OCI-LY3 (cell line): ENCODE results near the gene AMFR.

Source experiments
- H2AFZ ChIP-seq: fragments of 200-600, 300-600 bp; shearing (Covaris generic); 2 replicates; pipeline ENCODE4 v1.6.0; 2014; ENCODE audit warnings: antibody characterized with exemption, low read depth, low read length
- H3K27ac ChIP-seq: fragments of 200-600, 300-600 bp; sonication (generic); 2 replicates; pipeline ENCODE4 v1.5.1; 2014; ENCODE audit warnings: mild to moderate bottlenecking, low read length, moderate library complexity, mixed read lengths
- H3K27me3 ChIP-seq: fragments of 200-600, 300-600 bp; sonication (generic); 2 replicates; pipeline ENCODE4 v1.6.1; 2014; ENCODE audit warnings: low read depth, low read length, mixed read lengths
- H3K36me3 ChIP-seq: fragments of 200-600, 300-600 bp; sonication (generic); replicated peaks from 2 replicates; pipeline ENCODE3; 2014; ENCODE audit warnings: low read depth, low read length, mixed read lengths
- H3K4me1 ChIP-seq: fragments of 300-600, 200-600 bp; sonication (generic); 2 replicates; pipeline ENCODE4 v1.6.1; 2014; ENCODE audit warnings: low read length, mixed read lengths
- H3K4me2 ChIP-seq: fragments of 200-600, 300-600 bp; sonication (generic); 2 replicates; pipeline ENCODE4 v1.6.1; 2014; ENCODE audit warnings: low read length, mixed read lengths
- H3K4me3 ChIP-seq: fragments of 300-600, 200-600 bp; sonication (generic); 2 replicates; pipeline ENCODE4 v1.5.1; 2014; ENCODE audit warnings: antibody characterized with exemption, mild to moderate bottlenecking, low read length, moderate library complexity
- H3K79me2 ChIP-seq: fragments of 300-600, 200-600 bp; shearing (Covaris generic); 2 replicates; pipeline ENCODE4 v1.6.1; 2014; ENCODE audit warnings: mild to moderate bottlenecking, low read length, mixed read lengths
- H3K9ac ChIP-seq: fragments of 300-600, 200-600 bp; shearing (Covaris generic); 2 replicates; pipeline ENCODE4 v1.6.0; 2014; ENCODE audit warnings: mild to moderate bottlenecking, low read length, moderate library complexity
- H3K9me3 ChIP-seq: fragments of 200-600, 300-600 bp; shearing (Covaris generic); 2 replicates; pipeline ENCODE4 v1.6.1; 2014; ENCODE audit warnings: low read length, mixed read lengths; ENCODE audit not compliant: insufficient read depth
- H4K20me1 ChIP-seq: fragments of 200-600, 300-600 bp; sonication (generic); 2 replicates; pipeline ENCODE4 v1.6.1; 2016; ENCODE audit warnings: low read length, mixed read lengths; ENCODE audit not compliant: insufficient read depth
- EZH2phosphoT487 ChIP-seq: fragments of 200-600 bp; shearing (Covaris generic); IDR thresholded peaks from 2 replicates; pipeline ENCODE4 v1.6.1; 2018; ENCODE audit warnings: antibody characterized with exemption, mixed run types, low read depth
- TF ChIP-seq, protein P1 (sequence below): fragments of 200-600, 300-600 bp; sonication (generic); IDR thresholded peaks from 2 replicates; pipeline ENCODE4 v1.5.1; 2014; ENCODE audit warnings: antibody characterized with exemption, low read length, low read depth

The AMFR gene

DNA sequence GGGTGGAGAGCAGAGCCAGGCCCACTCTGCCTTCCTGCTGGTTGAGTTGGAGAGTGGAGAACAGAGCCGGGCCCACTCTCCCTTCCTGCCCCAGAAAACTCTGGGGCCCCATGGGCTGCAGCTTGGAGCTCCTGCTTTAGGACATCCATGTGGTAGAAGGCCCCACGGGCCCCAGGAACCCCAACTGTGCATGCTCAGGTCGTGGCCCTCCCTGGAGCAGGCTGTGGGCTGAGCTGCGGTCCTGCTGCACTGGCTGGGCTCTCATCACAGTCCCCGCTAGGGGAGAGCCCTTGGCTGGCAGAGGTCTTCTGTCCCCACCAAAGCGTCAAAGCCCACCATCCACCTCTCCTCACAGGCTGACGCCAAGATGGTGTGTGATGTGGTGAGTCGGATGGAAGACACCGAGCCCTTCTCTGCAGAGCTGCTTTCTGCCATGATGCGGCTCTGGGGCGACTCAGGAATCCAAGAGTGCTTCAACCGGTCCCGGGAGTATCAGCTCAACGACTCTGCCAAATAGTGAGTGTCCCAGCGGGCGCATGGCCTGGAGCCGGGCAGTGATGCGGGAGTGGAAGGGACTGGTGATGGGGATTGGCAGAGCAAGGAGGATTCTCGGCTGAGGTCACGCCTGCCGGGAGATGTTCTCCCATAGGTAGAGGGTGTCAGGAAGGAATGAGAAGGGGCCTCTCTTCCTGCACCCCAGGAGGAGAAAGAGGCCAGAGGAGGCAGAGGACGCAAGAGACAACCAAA, 96.9 kb downstream of the AMFR start:
- no peaks in the 10 kb centered on the region for H3K79me2 ChIP-seq
- H3K4me2 ChIP-seq: no peak overlapping the region
- no peak overlapping the region for H3K4me3 ChIP-seq
- TF ChIP-seq EZH2phosphoT487: no peak
- TF ChIP-seq, protein P1, sequence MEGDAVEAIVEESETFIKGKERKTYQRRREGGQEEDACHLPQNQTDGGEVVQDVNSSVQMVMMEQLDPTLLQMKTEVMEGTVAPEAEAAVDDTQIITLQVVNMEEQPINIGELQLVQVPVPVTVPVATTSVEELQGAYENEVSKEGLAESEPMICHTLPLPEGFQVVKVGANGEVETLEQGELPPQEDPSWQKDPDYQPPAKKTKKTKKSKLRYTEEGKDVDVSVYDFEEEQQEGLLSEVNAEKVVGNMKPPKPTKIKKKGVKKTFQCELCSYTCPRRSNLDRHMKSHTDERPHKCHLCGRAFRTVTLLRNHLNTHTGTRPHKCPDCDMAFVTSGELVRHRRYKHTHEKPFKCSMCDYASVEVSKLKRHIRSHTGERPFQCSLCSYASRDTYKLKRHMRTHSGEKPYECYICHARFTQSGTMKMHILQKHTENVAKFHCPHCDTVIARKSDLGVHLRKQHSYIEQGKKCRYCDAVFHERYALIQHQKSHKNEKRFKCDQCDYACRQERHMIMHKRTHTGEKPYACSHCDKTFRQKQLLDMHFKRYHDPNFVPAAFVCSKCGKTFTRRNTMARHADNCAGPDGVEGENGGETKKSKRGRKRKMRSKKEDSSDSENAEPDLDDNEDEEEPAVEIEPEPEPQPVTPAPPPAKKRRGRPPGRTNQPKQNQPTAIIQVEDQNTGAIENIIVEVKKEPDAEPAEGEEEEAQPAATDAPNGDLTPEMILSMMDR: no peak
- H4K20me1 ChIP-seq: no peaks in the 10 kb centered on the region
- no peaks in the 10 kb centered on the region for H3K36me3 ChIP-seq
- H3K4me1 ChIP-seq: no peaks in the 10 kb centered on the region
- H2AFZ ChIP-seq: no peak overlapping the region
- no peak overlapping the region for H3K9ac ChIP-seq
- no peaks in the 10 kb centered on the region for H3K9me3 ChIP-seq
- no peaks in the 10 kb centered on the region for H3K27me3 ChIP-seq
- H3K27ac ChIP-seq: no peak overlapping the region

DNA sequence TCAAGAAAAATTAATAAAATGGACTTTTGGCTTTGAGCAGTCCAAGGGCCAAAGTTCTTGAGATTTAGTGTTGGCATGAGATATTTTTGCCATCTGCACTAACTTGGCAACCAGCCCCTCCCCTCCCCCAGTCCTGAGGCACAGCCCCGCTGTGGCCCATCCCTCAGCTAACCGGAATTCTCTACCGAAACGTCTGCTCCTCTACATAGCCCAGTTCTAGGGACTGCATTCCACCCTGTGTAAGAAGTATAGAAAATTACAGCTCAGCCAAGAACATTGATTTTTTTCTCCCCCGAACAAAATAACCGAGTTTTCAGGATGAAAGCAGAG, 97.5 kb downstream of the AMFR start:
- no peak overlapping the region for H3K27ac ChIP-seq
- H3K79me2 ChIP-seq: no peaks in the 10 kb centered on the region
- no peaks in the 10 kb centered on the region for H3K9me3 ChIP-seq
- no peak overlapping the region for H3K4me3 ChIP-seq
- no peak overlapping the region for H3K4me2 ChIP-seq
- no peaks in the 10 kb centered on the region for H3K27me3 ChIP-seq
- H3K9ac ChIP-seq: no peak overlapping the region
- TF ChIP-seq, protein P1: no peak
- no peak for TF ChIP-seq EZH2phosphoT487
- no peak overlapping the region for H2AFZ ChIP-seq
- H3K36me3 ChIP-seq: no peaks in the 10 kb centered on the region
- H3K4me1 ChIP-seq: no peaks in the 10 kb centered on the region
- H4K20me1 ChIP-seq: no peaks in the 10 kb centered on the region

DNA sequence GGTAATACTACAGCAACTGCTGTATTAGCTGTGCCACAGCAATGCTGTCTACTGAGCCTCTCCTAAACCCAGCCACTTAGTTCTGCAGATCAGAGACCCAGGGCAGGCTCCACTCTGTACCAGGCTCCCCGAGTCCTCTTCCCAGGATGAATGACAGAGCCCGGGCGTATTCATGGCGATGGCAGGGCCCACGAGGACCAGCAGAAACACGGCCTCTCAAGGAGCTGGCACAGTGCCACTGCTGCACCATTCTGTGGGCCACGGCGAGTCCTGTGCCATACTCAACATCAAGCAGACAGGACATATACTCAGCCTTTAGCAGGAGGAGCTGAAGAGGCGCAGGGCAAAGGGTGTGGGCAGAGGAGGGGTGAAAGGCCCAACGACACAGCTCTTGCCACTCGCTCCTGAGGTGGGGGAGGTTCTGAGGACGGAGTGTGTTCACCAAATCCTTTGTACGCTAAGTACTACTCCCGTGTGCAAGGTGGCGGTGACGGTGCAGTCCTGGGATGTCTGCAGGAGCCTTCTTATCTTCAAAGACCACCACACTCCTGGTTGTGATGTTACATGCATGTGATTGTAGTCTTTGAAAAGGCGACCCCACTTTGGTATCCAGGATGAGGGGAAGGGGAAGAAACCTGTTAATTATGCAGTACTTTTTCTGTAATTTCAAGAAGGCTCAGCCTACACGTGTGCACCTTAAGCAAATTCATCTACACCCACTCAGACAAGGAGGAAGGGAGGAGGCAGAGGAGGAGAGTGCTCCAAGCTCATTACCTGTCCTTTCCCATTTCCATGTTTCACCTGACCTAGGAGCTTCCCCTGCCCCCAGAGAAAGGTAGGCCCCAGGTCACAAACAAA, 98.0 kb downstream of the AMFR start:
- Histone ChIP-seq H3K79me2 (no peaks in the 10 kb centered on the region), H2AFZ (no peak overlapping the region), H3K4me2 (no peak overlapping the region), H3K4me1 (no peaks in the 10 kb centered on the region), H3K4me3 (no peak overlapping the region), H3K36me3 (no peaks in the 10 kb centered on the region), H3K27ac (no peak overlapping the region), H4K20me1 (no peaks in the 10 kb centered on the region), H3K9me3 (no peaks in the 10 kb centered on the region), H3K27me3 (no peaks in the 10 kb centered on the region), H3K9ac (no peak overlapping the region)
- TF ChIP-seq, protein P1: no peak
- no peak for TF ChIP-seq EZH2phosphoT487

DNA sequence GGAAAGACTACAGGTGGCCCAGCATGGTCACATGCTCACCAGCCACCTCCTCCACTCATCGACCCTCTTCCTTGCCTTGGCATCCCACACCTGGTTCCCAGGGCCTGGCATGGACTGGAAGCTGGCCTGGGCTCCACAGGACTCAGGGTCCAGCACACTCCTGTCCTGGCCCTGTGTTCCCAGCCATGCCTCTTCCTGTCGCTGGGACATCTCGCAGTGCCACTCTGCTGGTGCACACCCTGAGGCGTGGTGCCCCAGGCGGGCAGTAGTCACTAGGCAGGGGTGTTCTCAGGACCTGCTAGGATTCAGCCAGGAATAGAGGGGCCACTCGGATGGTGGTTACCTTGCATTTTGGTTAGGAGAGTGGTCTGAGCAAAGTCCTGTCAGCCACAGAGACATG, 99.4 kb downstream of the AMFR start:
- TF ChIP-seq EZH2phosphoT487: no peak
- H3K9me3 ChIP-seq: no peaks in the 10 kb centered on the region
- no peak overlapping the region for H3K27ac ChIP-seq
- no peak overlapping the region for H3K4me2 ChIP-seq
- H3K27me3 ChIP-seq: no peaks in the 10 kb centered on the region
- H3K4me3 ChIP-seq: no peak overlapping the region
- no peak overlapping the region for H3K9ac ChIP-seq
- H3K79me2 ChIP-seq: no peaks in the 10 kb centered on the region
- H3K4me1 ChIP-seq: no peaks in the 10 kb centered on the region
- H4K20me1 ChIP-seq: no peaks in the 10 kb centered on the region
- no peak overlapping the region for H2AFZ ChIP-seq
- H3K36me3 ChIP-seq: no peaks in the 10 kb centered on the region
